Measurements from ENCODE around the gene HLA-DOA. TPM values are rescaled to one million over a fixed set of nuclear protein-coding genes. Genes with fewer than 3 reads are reported as not detected.

The HLA-DOA gene
- total RNA-seq, 1 donor from 2014 or later, result 9.7 TPM

DNA sequence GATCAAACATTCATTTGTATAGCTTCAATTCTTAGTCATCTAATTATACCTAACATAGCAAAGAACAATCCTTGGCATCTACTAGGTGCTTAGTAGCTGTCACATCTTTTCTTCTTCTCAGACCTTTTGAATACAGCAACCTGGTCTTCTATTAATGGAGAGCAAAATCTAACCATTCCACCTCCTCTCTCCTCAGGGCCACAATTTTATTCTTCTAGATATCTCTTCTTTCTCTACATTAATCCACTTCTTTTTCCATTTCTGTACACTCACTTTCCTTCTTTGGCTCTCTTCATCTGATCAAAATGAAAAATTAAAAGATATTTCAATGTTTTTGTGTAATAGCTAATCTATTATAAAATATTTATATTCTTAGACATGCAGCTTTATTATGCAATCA, 9.0 kb upstream of the HLA-DOA start:
- no peak for DNase-seq (ENCODE audit: low spot score)
- intact Hi-C loops (cut with DNase I), result loop anchor here (10.0 kb wide), 1 partner anchor 226 kb away; no protein-coding TSS in a partner anchor
- no peak for ATAC-seq

DNA sequence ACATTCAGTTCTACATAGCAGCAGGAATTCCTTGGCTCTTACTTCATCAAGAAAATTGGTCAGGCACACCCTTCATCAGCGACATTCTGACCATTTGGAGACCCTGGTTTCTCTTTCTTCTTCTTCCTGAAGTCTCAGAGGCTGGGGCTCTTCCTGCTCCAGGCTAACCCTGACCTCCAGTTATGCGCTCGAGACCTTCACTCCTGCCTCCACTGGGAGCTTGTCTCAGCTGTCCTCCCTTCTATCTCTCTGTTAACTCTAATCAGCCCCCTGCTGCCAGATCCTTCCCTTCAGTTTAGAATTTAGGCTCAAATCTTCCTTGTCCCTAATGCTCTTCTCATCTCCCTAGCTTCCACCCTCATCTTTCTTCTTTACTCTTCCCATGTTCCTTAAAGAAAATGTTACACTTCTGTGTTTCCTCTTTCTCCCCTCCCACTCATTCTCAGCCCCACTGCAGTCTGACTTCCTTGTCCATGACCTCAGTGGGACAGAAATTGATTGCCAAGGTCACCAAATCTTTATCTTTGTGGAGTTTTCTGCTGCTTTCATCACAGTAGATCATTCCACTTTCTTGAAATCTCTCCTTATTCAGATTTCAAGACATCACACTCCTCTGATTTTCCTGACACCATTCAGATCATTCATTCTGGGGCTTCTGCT, 8.4 kb upstream of the HLA-DOA start:
- intact Hi-C loops (cut with DNase I), result loop anchor here (10.0 kb wide), 1 partner anchor 227 kb away; no protein-coding TSS in a partner anchor
- no peak for ATAC-seq
- DNase-seq (ENCODE audit: low spot score), result no peak

DNA sequence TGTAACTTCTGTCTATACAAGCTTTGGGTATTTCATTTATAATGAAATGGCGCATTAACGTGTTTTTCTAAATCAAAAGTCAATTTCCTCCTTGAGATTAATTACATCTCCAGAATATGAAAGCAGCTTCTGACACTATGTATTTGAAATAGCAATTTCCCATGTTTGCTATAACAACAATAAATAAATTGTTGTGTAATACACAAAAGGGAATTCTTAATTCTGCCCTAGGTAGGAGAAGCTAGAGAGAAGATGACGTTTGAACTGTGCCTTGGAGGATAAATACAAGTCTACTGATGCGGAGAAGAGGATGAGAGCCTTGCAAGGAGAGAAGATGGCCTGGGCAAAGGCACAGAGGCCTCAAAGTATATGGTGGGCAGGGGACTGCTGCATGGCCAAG, 7.6 kb upstream of the HLA-DOA start:
- no peak for ATAC-seq
- no peak for DNase-seq (ENCODE audit: low spot score)
- intact Hi-C loops (cut with DNase I), result loop anchor here (10.0 kb wide), 1 partner anchor 228 kb away; no protein-coding TSS in a partner anchor

DNA sequence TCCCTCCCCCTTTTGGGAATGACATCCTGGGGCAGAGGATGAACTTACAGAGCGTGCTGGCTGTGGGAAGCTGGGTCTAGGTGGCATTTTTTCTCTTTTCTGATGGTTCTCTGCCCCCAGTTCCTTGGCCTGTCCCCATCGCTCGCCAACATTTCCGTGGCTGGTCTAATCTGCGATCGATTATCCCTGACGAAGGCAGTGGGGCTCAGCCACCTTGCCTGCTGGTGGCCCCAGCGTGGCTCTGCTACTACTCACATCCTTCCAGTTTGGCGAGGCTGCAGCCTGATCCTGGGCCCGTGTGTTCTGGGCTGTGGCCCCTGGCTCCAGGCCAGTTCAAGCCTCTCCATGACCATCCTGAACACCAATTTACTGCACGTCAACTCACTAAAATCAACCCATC, 6.4 kb upstream of the HLA-DOA start:
- ATAC-seq, result no peak
- DNase-seq (ENCODE audit: low spot score), result no peak
- intact Hi-C loops (cut with DNase I), result loop anchor here (10.0 kb wide), 1 partner anchor 229 kb away; no protein-coding TSS in a partner anchor

DNA sequence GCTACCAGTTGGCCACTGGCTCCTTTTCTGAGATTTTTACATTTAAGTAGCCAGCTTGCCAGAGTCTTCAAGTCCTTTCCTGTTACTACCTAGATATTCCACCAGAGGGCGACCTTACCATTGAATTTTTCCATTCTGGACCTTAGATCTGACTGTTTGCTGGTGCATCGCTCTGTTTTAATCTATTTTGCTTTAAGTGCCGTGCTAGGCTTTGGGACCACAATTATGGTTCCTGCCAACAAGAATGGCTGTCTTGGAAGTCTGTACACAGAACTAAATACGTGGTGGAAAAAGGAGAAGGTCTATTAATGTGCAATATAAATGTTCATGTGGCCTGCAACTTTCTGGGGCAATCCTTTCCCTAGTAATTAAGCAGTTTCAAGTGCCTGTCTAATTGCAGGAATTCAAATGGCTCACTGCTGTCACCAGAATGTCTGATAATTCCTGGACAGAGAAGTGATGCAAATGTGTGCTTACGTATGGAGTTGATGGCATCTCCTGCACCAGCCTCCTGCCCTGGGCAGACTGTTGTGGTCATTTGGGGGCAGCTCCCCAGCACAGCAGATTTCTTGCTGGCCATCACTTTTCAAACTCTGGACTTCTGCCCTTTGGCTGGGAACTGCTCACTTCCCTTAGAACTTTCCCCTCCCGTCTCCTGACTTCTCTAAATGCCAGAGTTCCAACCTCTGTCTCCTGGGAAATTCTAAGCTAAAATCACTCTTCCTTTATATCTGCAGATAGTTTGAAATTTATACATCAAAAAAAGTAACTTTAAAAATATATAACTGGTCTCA, 5.6 kb upstream of the HLA-DOA start:
- ATAC-seq (peak; percentile 68), DNase-seq (ENCODE audit: low spot score) (no peak)
- intact Hi-C loops (cut with DNase I), result loop anchor here (5.0 to 10.0 kb wide), 2 partner anchors 67 to 230 kb away; no protein-coding TSS in a partner anchor

DNA sequence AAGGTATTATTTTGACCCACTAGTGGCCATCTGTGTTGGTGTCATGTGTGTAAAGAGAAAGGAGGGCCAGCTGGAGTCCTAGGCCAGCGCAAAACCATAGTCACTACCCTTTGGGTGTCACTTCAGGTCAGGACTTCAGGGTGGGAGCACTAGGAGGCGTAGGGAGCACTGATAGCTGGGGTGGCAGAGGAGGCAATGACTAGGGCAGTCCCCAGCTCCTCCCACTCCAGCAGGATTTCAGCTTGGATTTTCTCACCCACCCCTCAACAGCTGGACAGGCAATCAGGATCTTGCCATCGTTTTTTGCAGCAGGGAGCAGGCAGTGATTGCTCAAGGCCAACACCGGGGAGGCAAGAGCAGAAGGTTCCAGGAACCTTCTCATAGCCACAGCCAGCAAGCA, 4.2 kb upstream of the HLA-DOA start:
- intact Hi-C loops (cut with DNase I), result loop anchor here (5.0 to 10.0 kb wide), 2 partner anchors 69 to 231 kb away; no protein-coding TSS in a partner anchor
- no peak for ATAC-seq
- DNase-seq (ENCODE audit: low spot score), result no peak

DNA sequence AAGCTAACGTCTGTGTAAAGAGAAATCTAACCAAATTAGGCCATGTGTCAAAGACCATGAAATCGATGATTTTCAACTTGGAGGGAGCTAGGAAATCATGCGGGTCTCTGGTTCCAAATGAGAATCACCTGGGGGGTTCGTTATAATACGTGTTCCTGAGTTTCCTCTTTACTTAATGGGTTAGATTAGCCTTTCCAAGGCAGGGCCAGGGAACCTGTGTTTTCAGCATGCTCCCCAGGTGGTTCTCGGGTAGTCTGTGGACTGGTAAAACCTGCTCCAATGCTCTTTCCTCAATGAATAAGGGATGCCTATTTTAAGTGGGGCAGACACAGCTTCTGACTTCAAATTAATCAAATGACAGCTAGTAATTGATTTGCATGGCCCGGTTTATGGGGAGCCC, 965 bp upstream of the HLA-DOA start:
- ATAC-seq, result no peak
- intact Hi-C loops (cut with DNase I), result loop anchor here (5.0 to 10.0 kb wide), 2 partner anchors 72 to 234 kb away; no protein-coding TSS in a partner anchor
- no peak for DNase-seq (ENCODE audit: low spot score)

DNA sequence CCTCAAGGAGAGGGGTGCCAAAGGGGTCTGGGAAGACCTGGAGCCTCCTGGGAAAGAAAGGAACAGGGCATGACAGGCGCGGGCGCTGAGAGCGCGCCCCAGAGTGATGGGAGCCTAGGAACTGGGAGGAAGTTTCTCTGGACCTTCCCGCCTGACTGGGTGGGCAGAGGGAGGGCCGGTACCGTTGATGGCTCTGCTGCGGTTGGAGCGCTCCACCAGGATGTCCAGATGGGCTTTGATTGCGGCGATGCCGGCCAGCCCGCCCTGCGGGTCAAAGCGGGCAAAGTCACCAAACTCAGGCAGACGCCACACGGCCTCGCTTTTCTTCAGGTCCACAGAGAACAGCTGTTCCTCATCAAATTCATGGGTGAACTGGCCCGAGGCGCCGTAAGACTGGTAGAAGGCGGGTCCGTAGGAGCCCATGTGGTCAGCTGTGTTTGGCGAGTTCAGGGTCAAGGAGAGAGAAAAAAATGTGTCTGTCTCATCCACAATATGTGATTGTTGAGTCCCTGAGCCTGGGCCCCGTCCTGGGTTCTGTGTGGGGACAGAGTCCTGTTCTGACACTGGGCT, 1.5 kb downstream of the HLA-DOA start:
- ATAC-seq (peak; percentile 8), DNase-seq (ENCODE audit: low spot score) (no peak)
- intact Hi-C loops (cut with DNase I), result no loop called here

DNA sequence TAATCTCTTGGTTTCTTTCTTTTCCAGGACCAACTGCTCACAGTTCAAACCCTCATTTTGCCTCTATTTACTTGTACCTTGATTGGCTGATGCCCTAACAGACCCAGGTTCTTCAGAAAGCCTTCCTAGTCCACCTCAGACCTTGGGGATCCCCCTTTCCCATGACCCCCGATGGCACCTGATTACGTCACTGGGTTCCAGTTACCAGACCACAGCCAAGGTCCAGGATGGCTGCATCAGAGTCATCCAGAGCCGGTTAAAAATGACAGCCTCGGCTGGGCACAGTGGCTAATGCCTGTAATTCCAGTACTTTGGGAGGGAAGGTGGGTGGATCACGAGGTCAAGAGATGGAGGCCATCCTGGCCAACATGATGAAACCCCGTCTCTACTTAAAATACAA, 4.5 kb downstream of the HLA-DOA start:
- no peak for ATAC-seq
- no peak for DNase-seq (ENCODE audit: low spot score)
- intact Hi-C loops (cut with DNase I), result no loop called here

DNA sequence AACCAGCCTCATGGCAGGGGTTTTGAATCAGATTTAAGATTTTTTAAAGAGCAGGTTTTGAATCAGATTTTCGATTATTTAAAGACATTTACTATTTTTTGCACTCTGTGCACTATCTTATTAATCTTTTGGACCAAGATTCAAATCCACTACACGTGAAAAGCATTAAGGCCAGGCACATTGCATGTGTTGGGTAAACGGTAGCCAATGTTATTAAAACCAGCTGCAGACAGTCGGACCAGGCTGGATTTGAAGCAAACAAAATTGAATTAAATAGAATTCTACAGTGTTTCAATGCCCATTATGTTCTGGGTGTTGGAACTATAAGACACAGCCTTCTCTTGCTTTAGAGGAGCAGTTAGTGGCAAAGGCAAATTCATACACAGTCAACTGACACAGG, 7.7 kb downstream of the HLA-DOA start:
- intact Hi-C loops (cut with DNase I), result no loop called here
- ATAC-seq (no peak), DNase-seq (ENCODE audit: low spot score) (no peak)

DNA sequence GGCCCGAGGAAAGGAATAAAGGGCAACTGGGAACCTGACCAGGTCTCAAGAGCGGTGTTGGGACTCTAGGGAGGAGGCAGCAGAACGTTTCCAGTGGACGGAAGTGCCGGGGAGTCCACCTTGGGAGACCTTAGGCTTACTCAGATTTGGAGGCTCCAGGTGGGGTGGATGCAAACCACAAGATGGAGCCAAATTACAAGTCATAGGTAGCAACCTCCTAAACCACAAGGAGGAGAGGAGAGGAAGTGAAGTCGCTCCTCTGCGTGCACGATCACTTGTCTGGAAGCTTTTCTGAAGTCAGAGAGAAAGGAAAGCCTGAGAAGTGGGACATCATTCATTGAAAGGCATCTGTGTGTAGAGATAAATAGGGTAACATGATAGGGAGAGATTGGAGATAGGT, 9.3 kb downstream of the HLA-DOA start:
- no peak for DNase-seq (ENCODE audit: low spot score)
- ATAC-seq, result no peak
- intact Hi-C loops (cut with DNase I), result no loop called here

DNA sequence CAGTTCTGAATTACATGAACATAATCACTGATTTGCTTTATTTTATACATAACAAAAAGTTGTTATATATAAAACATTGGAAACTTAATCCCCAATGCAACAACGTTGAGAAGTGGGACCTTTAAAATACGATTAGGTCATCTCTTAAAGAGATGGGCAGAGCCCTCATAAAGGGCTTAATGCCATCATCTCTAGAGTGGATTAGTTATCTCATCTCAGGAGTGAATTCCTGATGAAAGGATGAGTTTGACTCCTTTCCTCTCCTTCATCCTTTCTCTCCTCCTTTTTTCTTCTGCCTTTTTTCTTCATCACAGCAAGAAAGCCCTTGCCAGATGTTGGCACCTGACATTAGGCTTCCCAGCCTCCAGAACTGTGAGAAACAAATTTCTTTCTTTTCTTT, 13.9 kb downstream of the HLA-DOA start:
- ATAC-seq, result no peak
- intact Hi-C loops (cut with DNase I), result no loop called here
- no peak for DNase-seq (ENCODE audit: low spot score)

DNA sequence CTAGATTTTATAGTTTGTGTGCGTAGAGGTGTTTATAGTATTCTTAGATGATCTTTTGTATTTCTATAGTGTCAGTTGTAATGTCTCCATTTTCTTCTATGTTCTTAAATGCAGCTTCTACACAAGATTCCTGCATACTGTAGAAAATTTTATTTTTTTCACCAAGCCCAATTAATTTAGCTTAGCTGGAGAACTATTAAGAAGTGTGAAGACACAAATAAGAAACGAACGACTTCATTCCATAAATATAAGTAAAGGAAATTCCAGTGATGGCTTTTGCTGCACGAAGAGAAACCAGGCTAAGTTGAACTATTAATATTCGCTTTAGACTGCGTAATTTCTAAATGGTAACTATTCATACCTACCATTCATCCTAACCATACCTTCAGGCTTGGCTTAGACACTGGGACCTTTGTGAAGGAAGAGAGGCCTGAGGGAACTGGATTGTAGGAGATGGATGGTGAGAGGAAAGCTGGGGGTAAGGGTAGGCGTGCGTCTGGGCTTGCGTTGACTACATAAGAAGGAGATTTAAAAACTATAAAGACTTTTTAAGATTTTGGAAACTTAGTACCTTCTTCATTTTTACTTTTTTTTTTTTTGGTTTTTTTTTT, 15.9 kb downstream of the HLA-DOA start:
- intact Hi-C loops (cut with DNase I), result no loop called here
- DNase-seq (ENCODE audit: low spot score) (no peak), ATAC-seq (no peak)

DNA sequence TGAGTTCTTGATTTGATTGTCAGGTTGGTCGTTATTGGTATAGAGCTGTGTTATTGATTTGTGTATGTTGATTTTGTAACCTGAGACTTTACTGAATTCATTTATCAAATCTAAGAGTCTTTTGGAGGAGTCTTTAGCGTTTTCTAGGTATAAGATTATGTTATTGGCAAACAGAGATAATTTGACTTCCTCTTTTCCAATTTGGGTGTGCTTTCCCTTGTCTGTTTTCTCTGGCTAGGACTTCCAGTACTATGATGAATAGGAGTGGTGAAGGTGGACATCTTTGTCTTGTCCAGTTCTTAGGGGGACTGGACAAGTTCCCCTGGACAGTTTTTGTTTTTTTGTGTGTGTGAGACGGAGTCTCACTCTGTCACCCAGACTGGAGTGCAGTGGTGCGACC, 17.4 kb downstream of the HLA-DOA start:
- DNase-seq (ENCODE audit: low spot score), result no peak
- intact Hi-C loops (cut with DNase I), result no loop called here
- no peak for ATAC-seq

DNA sequence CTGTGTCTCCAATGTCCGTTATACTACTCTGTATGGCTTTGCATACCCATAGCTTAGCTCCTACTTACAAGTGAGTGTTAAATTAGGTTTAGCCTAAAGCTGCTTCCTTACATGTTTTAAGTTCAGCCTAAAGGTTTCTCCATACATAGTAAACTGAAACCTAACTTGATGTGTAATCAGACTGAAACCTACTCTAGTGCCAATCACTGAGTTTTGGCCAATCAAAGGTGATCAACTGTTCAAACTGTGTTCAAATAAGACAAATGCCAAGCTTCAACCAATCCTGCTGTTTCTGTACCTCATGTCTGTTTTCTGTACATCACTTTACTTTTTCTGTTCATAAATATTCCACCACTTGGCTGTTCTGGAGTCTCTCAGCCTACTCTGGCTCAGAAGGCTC, 20.0 kb downstream of the HLA-DOA start:
- intact Hi-C loops (cut with DNase I), result loop anchor here (5.0 to 10.0 kb wide), 2 partner anchors 55 to 107 kb away; no protein-coding TSS in a partner anchor
- DNase-seq (ENCODE audit: low spot score) (no peak), ATAC-seq (no peak)

DNA sequence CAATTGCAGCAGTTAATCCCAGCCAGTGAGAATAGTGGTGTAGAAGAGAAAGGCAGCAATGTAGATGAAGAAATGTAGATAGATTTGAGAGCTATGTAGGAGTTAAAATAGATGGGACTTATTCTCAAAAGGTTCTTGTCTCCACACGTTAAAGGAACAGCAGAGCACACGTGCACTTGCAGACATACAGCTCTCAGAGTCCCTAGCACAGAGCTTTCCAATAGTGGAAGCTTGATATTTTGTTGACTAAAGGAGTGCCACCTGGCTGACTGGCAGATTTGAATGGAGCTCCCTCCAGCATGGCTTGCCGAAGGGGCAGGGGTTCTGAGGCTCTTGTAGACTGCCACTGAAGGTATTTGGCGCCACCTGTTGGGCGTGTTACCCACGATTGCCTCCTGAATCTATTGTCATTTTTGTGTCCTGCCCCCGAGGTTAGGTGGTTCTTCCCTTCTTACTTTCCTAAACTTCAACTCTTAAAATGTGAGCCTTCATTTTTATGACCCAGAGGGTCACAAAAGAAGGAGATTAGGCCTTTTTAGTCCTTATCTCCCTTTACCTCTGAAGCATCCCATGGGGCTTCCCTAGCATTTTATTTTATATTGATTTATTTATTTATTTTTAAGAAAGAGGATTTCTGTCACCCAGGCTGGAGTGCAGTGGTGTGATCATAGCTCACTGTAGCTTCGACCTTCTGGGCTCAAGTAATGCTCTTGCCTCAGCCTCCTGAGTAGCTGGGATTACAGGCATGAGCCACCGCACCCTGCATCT, 24.6 kb downstream of the HLA-DOA start:
- ATAC-seq, result peak; percentile 85
- intact Hi-C loops (cut with DNase I), result loop anchor here (5.0 to 10.0 kb wide), 2 partner anchors 50 to 103 kb away; no protein-coding TSS in a partner anchor
- DNase-seq (ENCODE audit: low spot score), result peak; percentile 95

DNA sequence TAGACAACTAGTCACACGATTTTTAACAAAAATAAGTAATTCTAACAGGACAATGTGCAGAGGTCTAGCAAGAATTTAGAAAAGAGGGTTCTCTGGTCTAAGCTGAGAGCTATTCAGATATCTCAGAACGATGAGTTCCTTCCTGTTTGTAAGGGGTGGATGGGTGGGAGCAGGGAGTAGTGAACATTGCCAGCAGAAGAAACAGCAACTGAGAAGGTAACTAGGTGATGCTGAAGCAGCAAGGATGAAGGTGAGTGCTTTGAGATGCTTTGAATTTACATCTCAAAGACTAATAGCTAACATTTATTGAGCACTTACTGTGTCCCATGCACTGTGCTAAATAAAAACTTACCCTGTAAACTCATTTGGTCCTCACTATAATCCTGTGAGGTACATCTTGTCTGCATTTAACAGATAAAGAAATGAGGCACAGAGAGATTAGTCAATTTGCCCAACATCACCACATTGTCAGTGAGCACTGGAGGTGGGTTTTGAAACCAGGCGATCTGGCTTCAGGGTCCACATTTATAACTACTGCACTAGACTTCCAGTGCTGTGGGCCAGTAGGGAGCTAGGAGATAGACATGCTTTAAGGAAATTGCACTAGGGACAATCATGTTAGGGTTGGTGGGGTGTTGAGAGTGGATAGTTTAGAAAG, 25.3 kb downstream of the HLA-DOA start:
- DNase-seq (ENCODE audit: low spot score) (no peak), ATAC-seq (peak; percentile 8)
- intact Hi-C loops (cut with DNase I), result loop anchor here (10.0 kb wide), 1 partner anchor 49 kb away; no protein-coding TSS in a partner anchor

DNA sequence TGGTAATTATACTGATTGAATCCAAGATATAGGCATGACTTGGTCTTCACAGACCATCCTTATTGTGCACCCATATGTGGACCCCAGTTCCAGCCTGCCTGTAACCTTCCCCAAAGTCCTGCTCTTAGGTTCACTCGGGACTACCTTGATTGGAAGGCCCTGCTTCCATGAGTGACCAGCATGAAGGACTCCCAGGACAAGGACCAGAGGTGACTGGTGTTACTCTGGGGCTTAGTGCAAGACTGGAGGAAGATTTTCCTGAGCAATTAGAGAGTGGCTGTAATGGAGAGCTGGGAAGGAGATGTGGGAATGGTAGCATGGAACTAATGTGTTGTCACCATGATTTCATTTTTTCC, 25.9 kb downstream of the HLA-DOA start:
- ATAC-seq (no peak), DNase-seq (ENCODE audit: low spot score) (no peak)
- intact Hi-C loops (cut with DNase I), result loop anchor here (10.0 kb wide), 1 partner anchor 49 kb away; no protein-coding TSS in a partner anchor

All from sciatic nerve (tissue), 2 donors.